Psoas muscle (tissue), 8 donors: ENCODE data around the gene TCF20. TPM values are rescaled to one million over a fixed set of nuclear protein-coding genes. Genes with fewer than 3 reads are reported as not detected.

Experiments used
- ATAC-seq, 4 donors: fragments of 200-7000 bp; cut with Tn5 transposase; one replicate each; pipeline ENCODE4 v1.9.1; 2020; ENCODE audit warnings: moderate library complexity in 3 of 4, mild to moderate bottlenecking in 2 of 4
- DNase-seq, 2 donors: peaks; one replicate each; pipeline ENCODE4 v3.0.0-alpha.2; 2020
- H3K27ac ChIP-seq: fragments of 200-600 bp; one replicate; pipeline ENCODE4 v1.8.0; 2022
- H3K27me3 ChIP-seq, 3 donors: fragments of 200-600 bp in 1 of 3; one replicate each; pipeline versions ENCODE4 v1.6.1 to v1.8.0; 2013 to 2022; ENCODE audit warnings: low read length in 2 of 3, mild to moderate bottlenecking in 2 of 3, moderate library complexity in 1 of 3; ENCODE audit not compliant: insufficient read depth in 3 of 3
- H3K36me3 ChIP-seq, 2 donors: fragments of 200-600 bp in 1 of 2; one replicate each; pipeline versions ENCODE4 v1.6.1 to v1.8.0; 2013 to 2022; ENCODE audit warnings: low read depth in 1 of 2, mild to moderate bottlenecking in 1 of 2, moderate library complexity in 1 of 2; ENCODE audit not compliant: insufficient read depth in 1 of 2
- H3K4me1 ChIP-seq: fragments of 200-600 bp; one replicate; pipeline ENCODE4 v1.8.0; 2022
- H3K4me3 ChIP-seq: fragments of 200-600 bp; one replicate; pipeline ENCODE4 v1.8.0; 2022; ENCODE audit warnings: mild to moderate bottlenecking
- H3K9me3 ChIP-seq: fragments of 200-600 bp; one replicate; pipeline ENCODE4 v1.8.0; 2022
- CTCF ChIP-seq: fragments of 200-600 bp; IDR thresholded peaks from one replicate; pipeline ENCODE4 v1.8.0; 2022; ENCODE audit warnings: antibody characterized with exemption
- WGBS, 3 donors: extraction: QIAGEN DNeasy Blood & Tissue Kit; methylation state at CpG; one replicate each; pipeline versions ENCODE4 v1.1.6 to v1.1.7; 2013; 5-methylcytosine and 5-hydroxymethylcytosine counted together
- intact Hi-C, 2 donors: fragments of 100-400 bp; cut with DNase I; formaldehyde crosslinking; loops; one replicate each; pipeline versions ENCODE4 v1.11.0 to v1.14.2; 2022
- polyA plus RNA-seq, 3 donors: library from polyadenylated mRNA; stranded (reverse); fragments of 200-250 nt; gene quantifications; one replicate each; pipeline ENCODE4 v1.2.3, GENCODE V29; 2013
- total RNA-seq, 4 donors: library from RNA; stranded (reverse); fragmentation: NEBNext Ultra II Directional in 2 of 4; extraction: Animal tissue kit (Norgen Biotek cat#: 25700) in 2 of 4; gene quantifications; one replicate each; pipeline versions ENCODE4 v1.2.1 to v1.2.4, GENCODE V29; 2021 to 2023
- donor health status: healthy with polysubstance abuse.
- donor health status: DM: no; HTN: no; CAD: no; lungs with moderate emphysema.
- donor health status: Bipolar disorder and iron deficiency.
- donor health status: healthy.
- donor health status: DM: yes; HTN: yes; CAD: no.
- donor health status: DM: no; HTN: no; CAD: no.
- donor health status: DM: no; HTN: no; CAD: no.
- donor health status: DM: yes; HTN: yes; CAD: no.

TCF20 gene
- total and polyA plus RNA-seq, 7 donors, result 3.2 to 14.9 (median 10.1) TPM

- DNase-seq (no peak), ATAC-seq (no peak)
- Histone ChIP-seq H3K27ac (no peak overlapping the region), H3K4me3 (no peak overlapping the region), H3K9me3 (no peaks in the 10 kb centered on the region), H3K27me3 (peaks cover 0 to 28% (median 10%) of the 10 kb centered on the region in 3 donors), H3K36me3 (no peaks in the 10 kb centered on the region), H3K4me1 (peaks cover 3% of the 10 kb centered on the region)
- 83 to 91% (median 87%) methylated on average over 5 of the region's 5 CpGs for WGBS, 3 donors
- TF ChIP-seq CTCF, result no peak
- intact Hi-C loops, result no loop called here
These were observed 18.3 kb upstream of the TCF20 start for GRCh38 chr22:42288791-42289190.

DNA sequence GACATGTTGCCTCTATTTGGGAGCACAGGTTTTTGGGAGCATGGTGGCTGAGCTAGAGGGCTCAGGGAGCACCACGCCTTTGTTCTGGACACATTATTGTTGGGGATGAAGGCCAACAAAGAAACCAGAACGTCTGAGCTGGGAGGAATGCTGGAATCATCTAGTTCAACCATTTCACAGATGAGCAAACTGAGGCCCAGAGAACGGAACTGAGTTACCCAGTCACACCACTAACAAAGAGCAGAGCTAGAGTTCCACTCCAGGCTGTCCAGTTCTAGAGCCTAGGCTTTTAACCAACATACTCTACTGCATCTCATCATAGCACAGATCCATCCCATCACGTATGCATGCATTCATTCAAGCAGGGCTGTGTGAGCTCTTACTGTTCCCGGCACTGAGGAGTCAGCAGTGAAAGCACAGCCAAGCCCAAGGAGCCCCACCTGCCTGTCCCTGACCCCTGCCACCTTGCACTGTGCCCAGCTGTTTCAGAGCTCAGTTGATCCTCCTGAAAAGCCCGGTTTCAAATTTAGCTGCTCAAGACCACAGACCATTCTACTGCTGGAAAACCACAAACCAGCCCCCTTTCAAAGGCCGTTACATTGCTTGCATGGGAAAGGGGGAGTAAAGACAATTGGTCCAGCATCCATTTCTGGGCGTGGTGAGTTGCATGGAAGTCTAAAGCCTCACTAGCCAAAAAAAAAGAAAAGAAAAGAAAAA lies 16.9 kb upstream of the TCF20 start:
- no peaks in the 10 kb centered on the region for H3K36me3 ChIP-seq
- 49 to 52% (median 50%) methylated on average over 8 of the region's 8 CpGs for WGBS, 3 donors
- no peaks in the 10 kb centered on the region for H3K9me3 ChIP-seq
- ATAC-seq (no peak), DNase-seq (no peak)
- H3K27me3 ChIP-seq, result peaks cover 0 to 42% (median 12%) of the 10 kb centered on the region in 3 donors
- H3K4me1 ChIP-seq, result peaks cover 4% of the 10 kb centered on the region
- H3K27ac ChIP-seq, result no peak overlapping the region
- H3K4me3 ChIP-seq, result no peak overlapping the region
- no peak for TF ChIP-seq CTCF
- intact Hi-C loops, result no loop called here

GRCh38 chr22:42286205-42286604 lies 15.8 kb upstream of the TCF20 start:
- no peak for TF ChIP-seq CTCF
- no peak overlapping the region for H3K4me3 ChIP-seq
- no peaks in the 10 kb centered on the region for H3K36me3 ChIP-seq
- intact Hi-C loops, result no loop called here
- H3K9me3 ChIP-seq, result no peaks in the 10 kb centered on the region
- H3K27ac ChIP-seq, result no peak overlapping the region
- ATAC-seq (no peak), DNase-seq (no peak)
- peaks cover 0 to 54% (median 16%) of the 10 kb centered on the region in 3 donors for H3K27me3 ChIP-seq
- 86 to 99% (median 92%) methylated on average over 3 of the region's 3 CpGs for WGBS, 3 donors
- H3K4me1 ChIP-seq, result peaks cover 4% of the 10 kb centered on the region

GRCh38 chr22:42285604-42286003 lies 15.2 kb upstream of the TCF20 start:
- no peak for TF ChIP-seq CTCF
- H3K27me3 ChIP-seq, result peaks cover 0 to 60% (median 16%) of the 10 kb centered on the region in 3 donors
- no peaks in the 10 kb centered on the region for H3K36me3 ChIP-seq
- no peak overlapping the region for H3K27ac ChIP-seq
- WGBS, 3 donors, result 82 to 97% (median 85%) methylated on average over 5 of the region's 5 CpGs
- no peaks in the 10 kb centered on the region for H3K9me3 ChIP-seq
- DNase-seq (no peak), ATAC-seq (no peak)
- no peak overlapping the region for H3K4me3 ChIP-seq
- intact Hi-C loops, result no loop called here
- peaks cover 4% of the 10 kb centered on the region for H3K4me1 ChIP-seq
